Calu3 (cell line): Measurements from ENCODE around the gene HGS. TPM values are rescaled to one million over a fixed set of nuclear protein-coding genes. Genes with fewer than 3 reads are reported as not detected.

ENCODE experiments used
- BruUV-seq: library from RNA; stranded (reverse); fragments of 400-500 nt; replicated peaks from 2 replicates; lab custom pipeline; 2021; lab: Mats Ljungman, UMichigan
- CTCF ChIA-PET: fragments of 300-600 bp; sonication (Branson Sonifier 250); formaldehyde crosslinking; loops from one replicate; lab custom pipeline; 2022; ENCODE audit warnings: antibody characterized with exemption; lab: Charles Lee
- DNase-seq: peaks from one replicate; pipeline ENCODE4 v3.0.0; 2022
- H3K27ac Mint-ChIP-seq: one replicate; pipeline ENCODE4 v1.8.0; 2022; ENCODE audit warnings: mixed read lengths; ENCODE audit not compliant: unreplicated experiment
- H3K27me3 Mint-ChIP-seq: one replicate; pipeline ENCODE4 v1.8.0; 2022; ENCODE audit warnings: mixed read lengths; ENCODE audit not compliant: unreplicated experiment
- H3K36me3 Mint-ChIP-seq: one replicate; pipeline ENCODE4 v1.8.0; 2022; ENCODE audit warnings: mild to moderate bottlenecking, moderate library complexity, mixed read lengths; ENCODE audit not compliant: insufficient read depth, unreplicated experiment
- H3K4me1 Mint-ChIP-seq: one replicate; pipeline ENCODE4 v1.8.0; 2022; ENCODE audit warnings: mild to moderate bottlenecking, low read depth, mixed read lengths; ENCODE audit not compliant: unreplicated experiment
- H3K4me3 Mint-ChIP-seq: one replicate; pipeline ENCODE4 v1.8.0; 2022; ENCODE audit warnings: mild to moderate bottlenecking, low read depth, moderate library complexity, mixed read lengths; ENCODE audit not compliant: unreplicated experiment
- H3K9me3 Mint-ChIP-seq: one replicate; pipeline ENCODE4 v1.8.0; 2022; ENCODE audit warnings: low read depth, mixed read lengths; ENCODE audit not compliant: unreplicated experiment
- CTCF ChIP-seq: fragments of 200-600 bp; IDR thresholded peaks from one replicate; pipeline ENCODE4 v1.8.0; 2022; ENCODE audit warnings: antibody characterized with exemption; ENCODE audit not compliant: unreplicated experiment
- intact Hi-C: fragments of 100-400 bp; cut with micrococcal nuclease; formaldehyde crosslinking; loops from one replicate; pipeline ENCODE4 v1.10.0; 2022; ENCODE audit not compliant: unreplicated experiment
- total RNA-seq: library from RNA; stranded (reverse); gene quantifications from 2 replicates; pipeline ENCODE4 v1.2.3, GENCODE V29; 2022

The HGS gene
- total RNA-seq, 1 experiment from 2014 or later = 160 TPM

- Mint-ChIP-seq H3K4me1 (no peaks in the 10 kb centered on the region), H3K9me3 (no peaks in the 10 kb centered on the region), H3K36me3 (peaks cover 81% of the 10 kb centered on the region), H3K27ac (no peak overlapping the region), H3K27me3 (no peaks in the 10 kb centered on the region), H3K4me3 (no peak overlapping the region)
- intact Hi-C loops = no loop called here
- DNase-seq = no peak
- BruUV-seq = no TSS peak
- TF ChIP-seq CTCF = no peak
- CTCF ChIA-PET = no interaction called here
These were observed 6.7 kb downstream of the HGS start for GRCh38 chr17:81690549-81690948.

- Mint-ChIP-seq H3K27me3 (no peaks in the 10 kb centered on the region), H3K4me1 (no peaks in the 10 kb centered on the region), H3K36me3 (peaks cover 82% of the 10 kb centered on the region), H3K4me3 (no peak overlapping the region), H3K27ac (no peak overlapping the region), H3K9me3 (no peaks in the 10 kb centered on the region)
- CTCF ChIA-PET = no interaction called here
- DNase-seq = no peak
- TF ChIP-seq CTCF = no peak
- intact Hi-C loops = no loop called here
- BruUV-seq = no TSS peak
These were observed 7.4 kb downstream of the HGS start for GRCh38 chr17:81691196-81691595.

GRCh38 chr17:81691608-81692007, 7.8 kb downstream of the HGS start:
- H3K27ac Mint-ChIP-seq = no peak overlapping the region
- H3K27me3 Mint-ChIP-seq = no peaks in the 10 kb centered on the region
- intact Hi-C loops = no loop called here
- CTCF ChIA-PET = no interaction called here
- TF ChIP-seq CTCF = no peak
- H3K36me3 Mint-ChIP-seq = peaks cover 81% of the 10 kb centered on the region
- H3K4me1 Mint-ChIP-seq = no peaks in the 10 kb centered on the region
- no peak overlapping the region for H3K4me3 Mint-ChIP-seq
- DNase-seq = no peak
- no peaks in the 10 kb centered on the region for H3K9me3 Mint-ChIP-seq
- no TSS peak for BruUV-seq

- Mint-ChIP-seq H3K4me3 (no peak overlapping the region), H3K36me3 (peaks cover 88% of the 10 kb centered on the region), H3K27ac (no peak overlapping the region), H3K27me3 (no peaks in the 10 kb centered on the region), H3K9me3 (no peaks in the 10 kb centered on the region), H3K4me1 (no peaks in the 10 kb centered on the region)
- no peak for DNase-seq
- no TSS peak for BruUV-seq
- CTCF ChIA-PET = no interaction called here
- intact Hi-C loops = no loop called here
- TF ChIP-seq CTCF = no peak
These were observed 9.8 kb downstream of the HGS start for GRCh38 chr17:81693509-81694210.
